HG03342 (cell line): ENCODE measurements around the gene RNASE9.
"Not testable (repeated sequence)": the region's sequence is repeated elsewhere in the genome, so short reads cannot be mapped to it uniquely, and the experiment has no call there.

ENCODE experiments used
- ATAC-seq: cut with Tn5 transposase; IDR thresholded peaks from one replicate; pipeline ENCODE4 v1.9.1; 2021; ENCODE audit warnings: mild to moderate bottlenecking, moderate library complexity; ENCODE audit not compliant: unreplicated experiment

RNASE9 gene

DNA sequence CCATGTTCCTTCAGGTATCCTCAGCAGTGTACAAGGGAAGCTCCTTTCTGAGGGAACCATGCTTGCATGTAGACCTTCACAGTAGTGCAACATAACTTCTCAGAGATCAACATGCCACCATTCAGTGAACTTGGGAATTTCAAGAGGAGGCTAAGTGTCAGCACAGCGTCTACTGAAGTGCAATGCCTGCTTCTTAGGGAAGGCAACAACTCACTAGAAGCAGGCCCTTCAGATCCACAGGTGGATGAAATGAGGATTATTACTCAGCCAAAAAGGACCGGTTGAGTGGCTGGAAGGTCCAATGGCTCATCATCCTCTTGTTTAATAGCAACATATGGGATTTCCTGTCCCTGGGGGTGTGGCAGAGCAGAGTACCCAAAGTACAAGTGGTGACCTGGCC lies 36.8 kb downstream of the RNASE9 start:
- ATAC-seq: no peak

DNA sequence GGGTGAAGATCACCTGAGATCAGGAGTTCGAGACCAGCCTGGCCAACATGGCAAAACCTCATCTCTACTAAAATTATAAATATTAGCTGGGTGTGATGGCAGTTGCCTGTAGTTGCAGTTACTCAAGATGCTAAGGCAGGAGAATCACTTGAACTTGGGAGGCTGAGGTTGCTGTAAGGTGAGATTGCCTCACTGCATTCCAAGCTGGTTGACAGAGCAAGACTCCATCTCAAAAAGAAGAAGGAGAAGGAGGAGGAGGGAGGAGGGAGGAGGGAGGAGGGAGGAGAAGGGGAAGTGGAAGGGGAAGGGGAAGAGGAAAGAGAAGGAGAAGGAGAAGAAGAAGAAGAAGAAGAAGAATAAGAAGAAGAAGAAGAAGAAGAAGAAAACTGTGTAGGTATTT lies 38.5 kb downstream of the RNASE9 start:
- ATAC-seq: no peak

DNA sequence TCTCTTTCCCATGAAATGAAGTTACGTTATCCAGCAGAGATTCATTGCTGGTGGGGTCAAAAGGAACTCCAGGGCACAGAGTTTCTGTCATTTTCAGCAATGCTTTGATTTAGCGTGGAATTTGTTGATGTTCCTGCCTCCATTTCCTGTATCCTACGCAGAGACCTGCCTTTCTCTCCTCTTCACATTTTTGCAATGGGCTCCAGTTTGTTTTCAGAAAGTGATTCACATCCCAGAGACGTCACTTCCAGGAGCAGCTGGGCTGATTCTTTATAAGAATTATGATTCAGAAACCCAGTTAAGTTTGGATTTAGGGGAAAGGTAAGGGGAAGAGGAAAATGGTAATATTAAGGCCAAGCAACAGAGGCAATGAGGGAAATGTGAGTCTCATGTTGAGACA lies 43.9 kb downstream of the RNASE9 start:
- no peak for ATAC-seq

DNA sequence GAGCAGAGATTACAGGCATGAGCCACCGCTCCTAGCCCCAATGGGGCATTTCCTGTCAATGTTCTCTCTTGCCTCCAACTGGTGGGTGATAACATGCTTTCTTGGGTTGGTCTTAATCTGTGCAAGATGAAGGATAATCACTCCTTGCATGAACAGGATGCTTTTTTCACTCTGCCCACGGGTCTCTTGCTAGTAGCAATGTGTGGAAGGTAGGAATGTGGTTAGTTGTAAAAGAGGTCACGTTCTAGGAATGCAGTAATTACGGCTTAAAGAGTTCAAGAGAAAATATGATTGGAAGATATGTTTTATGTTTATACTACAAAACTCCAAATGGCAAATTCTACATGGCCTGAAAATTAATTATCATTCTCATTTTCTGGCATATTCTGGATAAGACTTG lies 45.0 kb downstream of the RNASE9 start:
- no peak for ATAC-seq

DNA sequence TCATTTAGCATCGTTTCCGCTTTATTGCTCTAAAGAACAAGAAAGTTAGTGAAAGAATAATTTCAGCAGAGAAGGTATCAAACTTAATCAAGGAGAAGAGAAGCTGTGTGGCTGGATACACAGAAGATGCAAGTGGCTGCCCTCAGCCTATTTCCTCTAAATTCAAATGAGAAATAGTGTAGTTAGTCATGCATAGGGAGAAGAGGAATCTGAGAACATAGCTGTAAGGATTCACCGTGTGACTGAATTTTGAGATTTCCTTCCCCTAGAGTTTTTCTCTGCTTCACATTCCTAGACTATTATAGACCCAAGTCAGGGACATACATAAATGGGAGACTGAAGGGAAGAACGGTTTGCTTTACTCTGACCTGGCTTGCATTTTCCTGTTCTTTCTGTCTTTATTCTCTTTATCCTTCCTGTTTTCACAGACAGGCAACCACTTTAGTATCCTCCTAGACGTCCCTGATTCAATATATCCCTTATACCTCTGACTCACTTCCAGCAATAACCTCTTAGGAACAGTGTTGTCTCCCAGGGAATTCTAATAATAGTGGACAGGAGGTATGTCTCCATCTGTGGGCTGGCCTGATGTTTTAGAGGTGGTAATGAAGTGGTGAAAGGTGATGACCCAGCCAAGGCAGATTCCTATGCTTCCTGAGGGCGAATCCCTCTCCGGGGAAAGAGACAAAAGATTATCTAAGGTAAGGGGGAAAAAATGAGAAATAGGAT lies 48.5 kb downstream of the RNASE9 start:
- no peak for ATAC-seq

DNA sequence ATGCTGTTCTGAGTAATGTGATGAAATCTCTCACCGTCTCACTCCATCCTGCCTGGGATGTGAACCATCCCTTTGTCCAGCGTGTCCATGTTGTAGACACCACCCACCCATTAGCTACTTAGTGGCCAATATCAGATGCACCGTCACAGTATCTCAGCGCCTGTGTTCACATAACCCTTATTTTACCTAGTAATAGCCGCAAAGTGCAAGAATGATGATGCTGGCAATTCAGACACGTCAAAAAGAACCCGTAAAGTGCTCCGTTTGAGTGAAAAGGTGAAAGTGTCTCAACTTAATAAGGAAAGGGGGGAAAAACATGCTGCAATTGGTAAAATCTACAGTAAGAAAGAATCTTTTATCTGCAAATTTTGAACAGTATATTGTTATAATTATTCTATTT lies 52.5 kb downstream of the RNASE9 start:
- no peak for ATAC-seq

DNA sequence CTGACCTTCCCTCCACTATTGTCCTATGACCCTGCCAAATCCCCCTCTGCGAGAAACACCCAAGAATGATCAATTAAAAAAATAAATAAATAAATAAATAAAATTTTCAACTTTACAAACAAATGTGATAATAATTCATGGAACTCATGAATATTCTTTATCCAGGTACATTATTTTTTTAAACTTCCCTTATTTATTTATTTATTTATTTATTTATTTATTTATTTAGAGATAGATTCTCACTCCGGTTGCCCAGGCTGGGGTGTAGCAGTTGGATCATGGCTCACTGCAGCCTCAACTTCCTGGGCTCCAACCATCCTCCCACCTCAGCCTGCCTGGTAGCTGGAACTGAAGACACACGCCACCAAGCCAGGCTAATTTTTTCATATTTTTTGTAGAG lies 53.3 kb downstream of the RNASE9 start:
- ATAC-seq: not testable (repeated sequence)

DNA sequence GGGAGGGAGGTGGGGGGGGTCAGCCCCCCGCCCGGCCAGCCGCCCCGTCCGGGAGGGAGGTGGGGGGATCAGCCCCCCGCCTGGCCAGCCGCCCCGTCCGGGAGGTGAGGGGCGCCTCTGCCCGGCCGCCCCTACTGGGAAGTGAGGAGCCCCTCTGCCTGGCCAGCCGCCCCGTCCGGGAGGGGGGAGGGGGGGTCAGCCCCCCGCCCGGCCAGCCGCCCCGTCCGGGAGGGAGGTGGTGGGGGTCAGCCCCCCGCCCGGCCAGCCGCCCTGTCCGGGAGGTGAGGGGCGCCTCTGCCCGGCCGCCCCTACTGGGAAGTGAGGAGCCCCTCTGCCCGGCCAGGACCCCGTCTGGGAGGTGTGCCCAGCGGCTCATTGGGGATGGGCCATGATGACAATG lies 54.1 kb downstream of the RNASE9 start:
- ATAC-seq: not testable (repeated sequence)

DNA sequence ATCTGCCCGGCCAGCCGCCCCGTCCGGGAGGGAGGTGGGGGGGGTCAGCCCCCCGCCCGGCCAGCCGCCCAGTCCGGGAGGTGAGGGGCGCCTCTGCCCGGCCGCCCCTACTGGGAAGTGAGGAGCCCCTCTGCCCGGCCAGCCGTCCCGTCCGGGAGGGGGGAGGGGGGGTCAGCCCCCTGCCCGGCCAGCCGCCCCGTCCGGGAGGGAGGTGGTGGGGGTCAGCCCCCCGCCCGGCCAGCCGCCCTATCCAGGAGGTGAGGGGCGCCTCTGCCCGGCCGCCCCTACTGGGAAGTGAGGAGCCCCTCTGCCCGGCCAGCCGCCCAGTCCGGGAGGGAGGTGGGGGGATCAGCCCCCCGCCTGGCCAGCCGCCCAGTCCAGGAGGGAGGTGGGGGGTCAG lies 54.6 kb downstream of the RNASE9 start:
- not testable (repeated sequence) for ATAC-seq
